Measurements from ENCODE around the gene SDHAF2. TPM values are rescaled to one million over a fixed set of nuclear protein-coding genes. Genes with fewer than 3 reads are reported as not detected.
"Not testable (repeated sequence)": the region's sequence is repeated elsewhere in the genome, so short reads cannot be mapped to it uniquely, and the experiment has no call there.

Gene SDHAF2
- total RNA-seq, 1 experiment from 2014 or later = 34.0 TPM

GRCh38 chr11:61429691-61430582, at the start of gene SDHAF2, which contains the start of gene CPSF7 (continued):
- peak; percentile 11 for TF ChIP-seq ZBTB33 (IDR thresholded peaks at IDR 0.05; ENCODE audit: extremely low read depth, insufficient replicate concordance, low read length)
- TF ChIP-seq ZFX (IDR thresholded peaks at IDR 0.05) = peak; percentile 99

GRCh38 chr11:61380884-61381283, 49.0 kb upstream of the SDHAF2 start:
- Histone ChIP-seq H3K4me2 (ENCODE audit: low read length) (no peak overlapping the region), H3K79me2 (ENCODE audit: insufficient read depth, low read length) (no peaks in the 10 kb centered on the region), H3K9me3 (ENCODE audit: control insufficient read depth in 1 of 2, insufficient read depth in 1 of 2, low read depth in 1 of 2, low read length in 2 of 2) (no peaks in the 10 kb centered on the region), H3K27me3 (ENCODE audit: insufficient read depth, low read length) (no peaks in the 10 kb centered on the region), H3K4me1 (ENCODE audit: control insufficient read depth in 1 of 2, insufficient read depth in 2 of 2, low read length in 2 of 2) (no peaks in the 10 kb centered on the region), H2AFZ (ENCODE audit: low read depth, low read length, poor library complexity, severe bottlenecking) (no peak overlapping the region), H3K9me2 (ENCODE audit: insufficient read depth) (no peaks in the 10 kb centered on the region), H3K9ac (ENCODE audit: low read length) (no peak overlapping the region), H4K20me1 (ENCODE audit: insufficient read depth) (no peaks in the 10 kb centered on the region), H3K4me3 (replicated peaks in 1 of 2; ENCODE audit: low read depth in 1 of 2, low read length in 2 of 2) (no peak overlapping the region), H3K27ac (ENCODE audit: low read depth, low read length) (no peak overlapping the region), H3K36me3 (ENCODE audit: control insufficient read depth in 1 of 2, insufficient read depth in 2 of 2, low read length in 2 of 2) (no peaks in the 10 kb centered on the region)
- ATAC-seq = no peak
- intact Hi-C loops (cut with micrococcal nuclease) = loop anchor here (10.0 kb wide), 1 partner anchor 606 kb away; no protein-coding TSS in a partner anchor
- ChIA-PET CTCF (interaction anchor here (6.5 kb wide), 1 partner anchor 45 kb away, joined by 120 read pairs; no protein-coding TSS in a partner anchor), POLR2A (no interaction called here), RAD21 (ENCODE audit: low non-redundant PET in 1 of 2, low total read pairs in 2 of 2, uncharacterized antibody in 2 of 2, unreplicated experiment in 2 of 2) (no interaction called here)
- TF ChIP-seq SIN3A (IDR thresholded peaks at IDR 0.05; ENCODE audit: low read depth) (no peak), REST (IDR thresholded peaks at IDR 0.05; ENCODE audit: low read depth) (no peak), MAX (IDR thresholded peaks at IDR 0.05) (no peak), YY1 (IDR thresholded peaks at IDR 0.05; ENCODE audit: extremely low read depth, insufficient replicate concordance, low read depth, low read length) (no peak), ZBTB33 (IDR thresholded peaks at IDR 0.05; ENCODE audit: extremely low read depth, insufficient replicate concordance, low read length) (no peak)
- no TSS peak for BruUV-seq (replicated peaks)
- DNase-seq (ENCODE audit: low read depth, low spot score) = no peak

GRCh38 chr11:61383859-61384258, 46.1 kb upstream of the SDHAF2 start:
- DNase-seq (ENCODE audit: low read depth, low spot score); ATAC-seq; H3K9me2 ChIP-seq (ENCODE audit: insufficient read depth); H3K27me3 ChIP-seq (ENCODE audit: insufficient read depth, low read length); H3K79me2 ChIP-seq (ENCODE audit: insufficient read depth, low read length); H4K20me1 ChIP-seq (ENCODE audit: insufficient read depth); H3K9ac ChIP-seq (ENCODE audit: low read length); H3K27ac ChIP-seq (ENCODE audit: low read depth, low read length); RAD21 ChIA-PET (ENCODE audit: low non-redundant PET in 1 of 2, low total read pairs in 2 of 2, uncharacterized antibody in 2 of 2, unreplicated experiment in 2 of 2); H3K4me3 ChIP-seq (replicated peaks in 1 of 2; ENCODE audit: low read depth in 1 of 2, low read length in 2 of 2); H3K4me2 ChIP-seq (ENCODE audit: low read length); H3K9me3 ChIP-seq (ENCODE audit: control insufficient read depth in 1 of 2, insufficient read depth in 1 of 2, low read depth in 1 of 2, low read length in 2 of 2); H3K4me1 ChIP-seq (ENCODE audit: control insufficient read depth in 1 of 2, insufficient read depth in 2 of 2, low read length in 2 of 2); BruUV-seq (replicated peaks); H2AFZ ChIP-seq (ENCODE audit: low read depth, low read length, poor library complexity, severe bottlenecking); H3K36me3 ChIP-seq (ENCODE audit: control insufficient read depth in 1 of 2, insufficient read depth in 2 of 2, low read length in 2 of 2): not testable (repeated sequence)
- ChIA-PET POLR2A (interaction anchor here (2.4 to 3.0 kb wide), 2 partner anchors 22 to 48 kb away, joined by 12 to 14 read pairs; partner anchors contain the start of genes CYB561A3 and TMEM138), CTCF (interaction anchor here (2.3 to 6.5 kb wide), 2 partner anchors 9 to 48 kb away, joined by 10 to 120 read pairs; no protein-coding TSS in a partner anchor)
- intact Hi-C loops (cut with micrococcal nuclease) = loop anchor here (10.0 kb wide), 1 partner anchor 609 kb away; no protein-coding TSS in a partner anchor
